HG03039 (cell line): ENCODE data around the gene RBP3.

Experiments used
- ATAC-seq: cut with Tn5 transposase; IDR thresholded peaks from one replicate; pipeline ENCODE4 v1.9.1; 2021; ENCODE audit warnings: mild to moderate bottlenecking, moderate library complexity; ENCODE audit not compliant: unreplicated experiment

RBP3 gene

DNA sequence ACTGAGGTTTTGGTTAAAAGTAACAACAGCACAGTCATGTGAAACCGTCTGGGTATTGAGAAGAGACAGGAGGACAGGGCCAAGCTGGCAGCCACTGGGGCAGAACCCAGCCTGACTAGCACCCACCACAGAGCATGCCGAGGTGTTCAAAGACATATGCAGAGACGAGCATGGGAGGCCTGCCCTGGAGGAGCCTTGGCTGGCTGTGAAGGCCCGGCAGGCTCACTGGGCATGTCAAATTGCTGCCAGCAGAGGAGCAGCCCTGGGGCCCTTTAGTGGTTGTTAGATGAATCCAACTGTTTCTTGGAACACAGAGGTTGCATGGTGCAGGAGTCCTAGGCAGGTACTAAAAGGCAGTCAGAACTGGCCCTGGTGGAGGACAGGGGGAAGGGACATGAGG lies 30.9 kb upstream of the RBP3 start:
- ATAC-seq, result no peak

DNA sequence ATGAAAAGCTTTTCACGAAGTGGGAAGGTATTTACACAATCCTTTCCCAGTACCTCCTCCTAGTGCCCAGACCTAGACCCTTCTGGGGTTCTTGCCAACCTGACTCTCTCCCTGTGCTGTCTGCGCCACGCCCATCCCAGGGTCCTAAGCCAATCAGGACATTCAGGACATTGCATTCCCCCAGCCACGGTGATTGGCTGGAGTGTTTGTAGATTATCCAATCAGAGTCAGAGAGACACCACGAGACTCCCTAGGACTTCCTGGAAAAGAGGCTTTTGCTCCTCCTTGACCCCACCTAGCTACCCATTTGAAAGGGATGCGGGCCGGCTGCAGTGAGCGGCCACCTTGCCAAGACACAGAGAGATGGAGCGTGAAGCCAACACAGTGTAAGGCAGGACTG lies 29.5 kb upstream of the RBP3 start:
- ATAC-seq, result no peak

DNA sequence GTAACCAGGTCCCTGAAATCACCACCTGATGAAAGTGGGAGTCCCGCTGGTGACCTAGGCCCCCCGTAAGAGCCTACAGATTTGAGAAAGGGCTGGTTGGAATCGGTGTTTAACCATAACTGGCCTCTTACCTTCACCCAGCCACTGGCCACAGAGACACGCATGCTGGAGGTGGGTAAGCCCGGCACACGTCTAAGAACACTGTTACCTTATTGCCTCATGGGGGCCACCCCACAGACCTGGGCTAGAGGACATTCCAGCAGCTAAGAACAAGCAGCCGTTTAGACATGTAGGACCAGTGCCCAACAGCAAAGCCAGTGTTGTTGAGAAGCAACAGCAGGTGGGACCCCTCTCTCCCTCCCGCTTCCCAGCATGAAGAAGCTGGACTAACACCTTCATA lies 28.4 kb upstream of the RBP3 start:
- ATAC-seq, result no peak

DNA sequence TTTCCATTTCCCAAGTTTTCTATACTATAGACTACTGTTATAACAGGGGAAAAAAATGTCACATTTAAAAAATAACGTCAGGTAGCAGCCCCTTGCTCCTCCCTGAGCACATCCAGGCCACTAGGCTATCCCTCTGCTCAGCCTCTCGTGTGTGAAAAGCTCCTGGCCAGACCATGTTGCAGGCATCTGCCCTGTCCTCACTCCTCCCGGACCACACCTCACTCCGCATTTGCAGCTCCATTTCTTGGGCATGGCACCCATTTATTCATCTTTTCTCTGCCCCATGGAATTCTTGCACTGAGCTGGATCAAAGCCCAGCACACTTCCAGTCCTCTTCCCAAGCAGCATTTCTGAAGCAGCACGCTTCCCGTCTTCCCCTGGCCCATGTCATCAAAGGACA lies 27.4 kb upstream of the RBP3 start:
- ATAC-seq, result no peak

DNA sequence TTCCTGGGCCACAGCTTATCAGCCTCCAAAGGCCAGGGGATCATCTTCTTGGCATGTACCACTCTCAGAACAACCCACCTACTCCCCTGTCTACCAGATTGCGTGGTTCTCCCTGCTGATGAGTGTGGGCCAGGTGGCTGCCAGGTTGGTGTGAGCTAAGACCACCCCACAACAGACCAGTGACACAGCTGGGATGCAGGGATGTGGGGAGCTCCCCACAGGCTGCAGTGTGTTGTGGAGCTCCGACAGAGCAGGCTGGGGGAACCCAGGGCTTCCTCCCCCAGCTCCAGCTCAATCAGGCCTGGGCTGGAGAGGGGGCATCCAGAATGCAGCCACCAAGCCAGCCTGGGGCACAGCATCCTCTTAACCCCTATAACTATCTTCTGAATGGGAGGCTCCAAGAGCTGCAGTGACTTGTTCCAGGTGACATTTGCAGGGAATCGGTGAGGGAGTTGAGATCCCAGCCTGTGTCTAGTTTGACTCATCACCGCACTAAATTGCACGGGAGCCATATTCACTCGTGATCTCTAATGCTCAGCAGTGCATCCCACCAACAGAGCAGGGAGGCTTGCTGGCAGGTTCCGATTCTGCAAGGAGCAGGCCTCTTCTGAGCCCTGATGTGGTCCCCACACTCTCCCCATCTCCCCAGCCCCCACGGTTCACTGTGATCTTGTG lies 26.5 kb upstream of the RBP3 start:
- ATAC-seq, result no peak

DNA sequence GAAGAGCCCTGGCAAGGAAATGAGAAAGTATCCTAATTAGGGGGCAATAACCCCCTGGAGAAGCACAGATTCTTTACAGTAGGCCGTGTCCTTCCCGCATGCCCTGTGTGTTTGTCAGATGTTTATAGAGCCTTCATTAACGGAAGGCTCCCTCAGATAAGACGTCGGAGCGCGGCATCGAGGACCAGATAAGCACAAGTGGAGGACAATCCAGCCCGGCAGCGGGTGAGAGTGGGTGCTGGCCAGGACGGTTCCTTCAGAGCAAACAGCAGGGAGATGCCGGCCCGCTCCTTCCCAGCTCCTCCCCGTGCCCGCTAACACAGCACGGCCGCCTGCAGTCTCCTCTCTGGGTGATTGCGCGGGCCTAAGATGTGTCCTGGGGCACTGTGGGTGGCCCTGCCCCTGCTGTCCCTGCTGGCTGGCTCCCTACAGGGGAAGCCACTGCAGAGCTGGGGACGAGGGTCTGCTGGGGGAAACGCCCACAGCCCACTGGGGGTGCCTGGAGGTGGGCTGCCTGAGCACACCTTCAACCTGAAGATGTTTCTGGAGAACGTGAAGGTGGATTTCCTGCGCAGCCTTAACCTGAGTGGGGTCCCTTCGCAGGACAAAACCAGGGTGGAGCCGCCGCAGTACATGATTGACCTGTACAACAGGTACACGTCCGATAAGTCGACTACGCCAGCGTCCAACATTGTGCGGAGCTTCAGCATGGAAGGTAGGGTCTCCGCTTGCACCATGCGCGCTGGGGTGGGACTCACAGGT lies 25.7 kb upstream of the RBP3 start, which contains the start of gene GDF2:
GDF2 (plus strand) TSS at position 155 of the 762 bp plus-strand sequence; CDS start at position 370, 215 bp downstream.
- no peak for ATAC-seq

DNA sequence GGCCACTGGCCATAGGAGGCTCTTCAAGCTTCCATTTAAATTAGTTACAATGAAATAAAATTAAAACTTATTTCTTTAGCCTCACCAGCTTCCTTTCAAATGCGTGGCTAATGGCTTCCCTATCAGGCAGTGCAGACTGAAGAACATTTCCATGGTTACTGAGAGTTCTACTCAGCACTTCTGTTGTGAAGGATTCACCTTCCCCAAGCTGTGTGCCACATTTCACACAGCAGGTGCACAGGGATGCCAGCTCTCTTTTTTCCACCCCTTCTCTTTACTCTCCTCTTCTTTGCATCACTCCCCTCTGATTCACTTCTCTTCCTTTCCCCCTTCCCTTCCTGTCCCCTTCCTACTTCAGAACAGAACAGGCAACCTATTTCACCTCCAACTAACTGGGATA lies 25.1 kb upstream of the RBP3 start:
- ATAC-seq, result no peak

DNA sequence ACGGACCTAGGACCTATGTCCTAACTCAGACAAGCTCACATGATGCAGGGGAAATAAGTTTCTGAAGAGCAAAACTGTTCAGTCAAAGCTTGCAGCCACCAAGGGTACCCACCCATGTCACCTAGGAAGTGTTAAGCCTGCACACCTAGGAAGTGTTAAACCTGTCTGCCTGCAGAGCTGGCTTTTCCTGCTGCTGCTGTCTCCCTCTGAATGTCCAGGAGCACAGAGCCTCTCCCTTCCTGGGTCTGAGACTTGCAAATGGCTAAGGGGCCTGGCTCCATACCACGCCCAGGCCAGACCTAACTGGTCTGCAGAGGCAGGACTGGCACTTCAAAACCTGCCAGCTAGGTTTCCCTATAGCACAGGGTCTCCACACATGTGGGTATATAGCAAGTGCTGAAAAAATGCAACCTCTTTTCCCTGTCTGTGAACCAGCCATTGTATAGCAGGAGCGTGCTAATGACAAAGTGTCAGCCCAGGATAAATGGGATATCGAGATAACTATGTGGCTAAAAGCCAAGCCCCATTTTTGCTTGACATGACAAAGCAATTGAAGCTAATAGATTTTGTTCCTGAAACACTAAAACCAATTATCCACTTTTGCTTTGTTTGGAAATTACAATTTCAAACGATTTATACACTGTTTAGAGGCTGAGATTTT lies 24.4 kb upstream of the RBP3 start:
- ATAC-seq, result no peak

DNA sequence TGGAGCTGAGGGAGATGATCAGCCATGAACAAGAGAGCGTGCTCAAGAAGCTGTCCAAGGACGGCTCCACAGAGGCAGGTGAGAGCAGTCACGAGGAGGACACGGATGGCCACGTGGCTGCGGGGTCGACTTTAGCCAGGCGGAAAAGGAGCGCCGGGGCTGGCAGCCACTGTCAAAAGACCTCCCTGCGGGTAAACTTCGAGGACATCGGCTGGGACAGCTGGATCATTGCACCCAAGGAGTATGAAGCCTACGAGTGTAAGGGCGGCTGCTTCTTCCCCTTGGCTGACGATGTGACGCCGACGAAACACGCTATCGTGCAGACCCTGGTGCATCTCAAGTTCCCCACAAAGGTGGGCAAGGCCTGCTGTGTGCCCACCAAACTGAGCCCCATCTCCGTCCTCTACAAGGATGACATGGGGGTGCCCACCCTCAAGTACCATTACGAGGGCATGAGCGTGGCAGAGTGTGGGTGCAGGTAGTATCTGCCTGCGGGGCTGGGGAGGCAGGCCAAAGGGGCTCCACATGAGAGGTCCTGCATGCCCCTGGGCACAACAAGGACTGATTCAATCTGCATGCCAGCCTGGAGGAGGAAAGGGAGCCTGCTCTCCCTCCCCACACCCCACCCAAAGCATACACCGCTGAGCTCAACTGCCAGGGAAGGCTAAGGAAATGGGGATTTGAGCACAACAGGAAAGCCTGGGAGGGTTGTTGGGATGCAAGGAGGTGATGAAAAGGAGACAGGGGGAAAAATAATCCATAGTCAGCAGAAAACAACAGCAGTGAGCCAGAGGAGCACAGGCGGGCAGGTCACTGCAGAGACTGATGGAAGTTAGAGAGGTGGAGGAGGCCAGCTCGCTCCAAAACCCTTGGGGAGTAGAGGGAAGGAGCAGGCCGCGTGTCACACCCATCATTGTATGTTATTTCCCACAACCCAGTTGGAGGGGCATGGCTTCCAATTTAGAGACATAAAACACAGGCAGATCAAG lies 22.6 kb upstream of the RBP3 start:
- no peak for ATAC-seq

DNA sequence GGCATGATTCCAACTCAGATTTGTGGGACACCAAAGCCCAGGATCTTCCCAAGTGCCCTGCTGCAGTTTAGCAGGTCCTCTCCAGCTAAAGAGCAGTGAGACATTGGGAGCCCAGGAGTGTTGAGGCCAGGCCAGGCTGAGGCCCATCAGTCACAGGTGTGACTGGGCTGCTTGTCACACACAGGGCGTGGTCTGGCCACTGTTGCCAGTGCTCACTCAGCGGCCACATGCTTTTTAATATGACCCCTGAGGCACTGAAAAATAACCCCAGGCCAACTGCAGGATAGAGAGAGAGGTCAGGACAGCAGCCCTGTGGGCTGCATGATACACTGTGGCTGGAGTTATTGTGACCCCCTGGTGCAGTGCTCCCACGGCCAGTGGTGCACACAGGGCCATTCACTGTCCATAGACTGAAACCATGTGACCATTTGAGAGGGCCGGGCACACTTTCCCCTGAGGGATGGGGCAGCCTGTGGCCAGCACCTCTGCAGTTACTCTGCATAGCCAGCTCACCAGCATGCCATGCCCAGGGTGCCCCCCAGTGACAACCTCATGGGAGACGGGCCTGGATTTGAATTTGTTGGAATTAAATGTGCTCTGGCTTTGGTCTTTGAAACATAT lies 21.7 kb upstream of the RBP3 start:
- ATAC-seq, result no peak

DNA sequence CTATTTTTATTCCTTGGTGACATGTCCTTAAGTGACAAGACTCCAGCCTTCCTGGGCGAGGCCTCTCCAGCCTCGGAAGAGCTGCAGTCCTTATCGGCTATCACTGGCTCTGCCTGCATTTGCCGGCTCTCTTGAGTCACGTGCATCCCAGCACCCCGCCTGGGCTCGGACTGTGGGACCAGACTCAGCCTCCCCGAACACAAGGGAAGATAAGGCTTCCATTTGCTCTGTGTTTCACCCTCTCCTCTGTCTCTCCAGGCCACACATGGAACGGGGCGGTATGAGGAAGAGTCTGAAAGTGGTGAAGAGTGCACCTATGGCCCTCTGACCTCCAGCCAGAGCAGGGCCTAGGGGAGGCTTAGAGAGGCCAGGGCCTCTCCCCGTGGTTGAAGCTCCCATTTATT lies 21.2 kb upstream of the RBP3 start:
- no peak for ATAC-seq

DNA sequence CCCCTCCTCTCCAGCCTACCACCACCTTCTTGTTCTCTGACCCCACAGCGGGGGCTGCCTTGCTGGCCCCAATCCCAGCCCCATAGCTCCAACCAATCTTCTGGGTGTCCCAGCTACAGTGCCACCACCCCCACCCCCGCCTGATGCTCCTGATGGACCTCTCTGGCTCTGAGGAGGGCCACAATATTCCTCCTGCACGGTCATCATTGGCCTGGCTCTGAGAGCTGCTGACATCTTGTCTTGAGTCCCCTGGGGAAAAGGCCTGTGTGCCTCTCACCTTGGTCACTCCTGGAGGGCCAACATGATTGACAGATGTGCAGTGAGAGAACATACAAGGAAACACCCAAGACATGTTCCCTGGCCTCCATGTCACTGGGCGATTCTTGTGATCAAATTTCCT lies 18.3 kb upstream of the RBP3 start:
- ATAC-seq, result no peak

DNA sequence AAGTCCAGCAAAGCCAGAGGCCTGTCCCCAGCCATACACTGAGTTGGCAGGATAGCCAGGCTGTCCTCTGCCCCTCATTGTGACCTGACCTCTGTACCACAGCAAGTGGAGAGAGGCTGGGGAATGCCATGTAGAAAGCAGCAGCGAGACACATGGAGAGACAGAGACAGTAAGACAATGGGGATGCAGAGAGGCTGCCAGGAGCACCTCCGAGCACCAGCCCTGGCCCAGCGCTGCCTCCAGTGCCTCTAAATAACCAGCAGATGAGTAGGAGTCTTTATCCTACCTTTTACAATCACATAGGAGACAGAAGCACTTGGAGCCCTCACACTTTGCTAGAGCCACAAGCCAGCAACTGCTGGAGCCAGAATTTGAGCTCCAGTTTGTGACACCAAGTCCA lies 17.8 kb upstream of the RBP3 start:
- no peak for ATAC-seq

DNA sequence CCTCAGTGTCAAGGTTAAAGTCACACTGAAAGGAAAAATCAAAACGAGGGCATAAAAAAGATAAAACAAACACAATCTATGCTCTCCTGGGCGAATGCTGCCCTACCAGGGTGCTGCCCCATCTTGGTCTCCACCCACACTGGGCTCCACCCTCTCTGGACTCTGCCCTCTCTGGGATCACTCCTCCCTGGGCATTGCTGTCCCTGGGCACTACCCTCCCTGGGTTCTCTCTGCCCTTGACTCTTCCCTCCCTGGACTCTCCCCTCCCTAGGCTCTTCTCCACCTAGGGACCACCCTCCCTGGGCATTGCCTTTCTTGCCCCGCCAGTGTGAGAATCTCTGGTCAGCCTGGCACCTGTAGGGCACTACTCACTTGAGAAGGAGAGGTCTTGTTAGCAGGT lies 17.4 kb upstream of the RBP3 start:
- no peak for ATAC-seq

DNA sequence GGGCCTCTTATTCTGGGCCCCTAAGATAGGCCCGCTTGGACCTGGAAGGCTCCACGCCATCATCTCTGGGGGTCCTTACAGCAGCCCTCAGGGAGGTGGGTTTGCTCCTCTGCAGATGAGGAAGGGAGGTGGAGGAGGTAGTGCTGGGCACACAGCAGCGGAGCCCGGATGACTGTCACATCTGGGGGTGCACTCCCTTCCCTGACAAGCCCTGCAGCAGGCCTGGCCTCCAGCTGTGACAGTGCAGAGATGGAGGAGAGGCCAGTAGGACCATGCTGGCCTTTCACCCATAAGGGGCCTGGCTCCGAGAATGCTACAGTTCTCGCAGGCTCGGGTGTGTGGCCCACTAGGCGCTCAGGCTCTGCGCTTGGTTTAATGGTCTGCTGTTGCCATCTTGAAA lies 16.7 kb upstream of the RBP3 start:
- ATAC-seq, result no peak

DNA sequence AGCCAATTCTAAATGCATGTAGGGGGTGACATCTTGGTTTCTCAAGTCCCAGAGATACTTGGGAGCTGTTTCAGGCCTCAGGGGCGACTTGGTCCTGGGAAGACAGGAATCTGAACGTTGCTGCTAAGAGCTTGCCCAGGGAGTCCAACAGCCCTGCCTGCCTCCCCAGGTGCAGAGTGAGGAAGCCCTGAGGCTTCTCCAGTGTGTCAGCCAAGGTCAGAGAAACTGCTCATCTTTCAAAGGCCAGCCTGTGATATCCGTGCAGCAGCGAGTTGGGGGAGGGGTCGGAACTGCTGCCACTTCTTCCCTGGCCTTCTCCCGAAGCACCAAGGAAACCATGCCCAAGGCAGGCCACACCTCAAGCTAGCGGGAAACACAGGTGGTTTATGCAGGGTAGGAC lies 16.2 kb upstream of the RBP3 start:
- ATAC-seq, result no peak

DNA sequence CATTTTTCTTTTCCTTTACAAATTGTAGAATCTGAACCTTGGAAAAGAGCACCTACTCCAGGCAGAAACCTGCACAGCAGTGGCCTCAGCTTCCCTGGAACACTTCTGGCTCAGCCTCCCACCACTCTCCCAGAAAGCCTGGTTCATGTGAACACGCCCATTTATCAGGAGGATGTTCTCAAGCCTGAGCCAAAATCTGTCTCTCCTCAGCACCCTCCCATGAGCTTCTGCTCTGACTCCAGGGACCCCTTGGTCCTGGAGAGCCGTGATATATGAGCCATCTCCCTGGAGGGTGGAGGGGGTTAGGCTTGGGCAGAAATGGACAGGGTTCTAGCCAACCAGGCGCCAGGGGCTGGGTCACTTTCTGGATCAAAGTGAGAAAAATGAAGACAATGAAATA lies 15.8 kb upstream of the RBP3 start:
- ATAC-seq, result no peak

DNA sequence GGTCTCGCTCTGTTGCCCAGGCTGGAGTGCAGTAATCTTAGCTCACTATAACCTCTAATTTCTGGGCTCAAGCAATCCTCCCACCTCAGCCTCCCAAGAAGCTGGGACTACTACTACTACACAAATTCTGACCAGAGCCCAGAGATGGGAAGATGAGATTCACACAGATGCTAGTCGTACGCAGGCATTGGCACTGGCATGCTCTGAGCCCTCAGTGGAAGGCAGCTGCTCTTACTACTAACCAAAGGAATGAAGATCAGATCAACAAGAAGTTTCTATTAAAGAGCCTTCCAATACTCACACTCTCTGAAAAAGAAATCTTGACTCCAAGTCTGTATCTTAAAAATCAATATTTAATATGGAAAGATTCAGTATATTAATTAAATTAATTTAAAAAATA lies 15.2 kb upstream of the RBP3 start:
- ATAC-seq, result no peak

DNA sequence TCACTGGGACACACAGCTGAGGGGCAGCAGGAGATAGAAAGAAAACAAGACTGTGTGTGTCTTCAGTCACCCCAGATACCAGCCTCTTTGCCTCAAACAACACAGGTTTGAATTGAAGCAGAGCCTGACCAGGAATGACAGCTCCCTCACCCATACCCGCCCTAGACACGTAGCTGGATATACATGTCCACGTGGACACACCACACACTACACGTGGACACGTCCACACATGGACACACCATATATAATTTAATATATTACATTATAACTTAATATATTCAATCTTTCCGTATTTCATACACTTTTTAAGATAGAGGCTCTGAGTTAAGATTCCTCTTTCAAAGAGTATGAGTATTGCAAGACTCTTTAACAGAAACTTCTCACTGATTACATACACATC lies 14.6 kb upstream of the RBP3 start:
- no peak for ATAC-seq

DNA sequence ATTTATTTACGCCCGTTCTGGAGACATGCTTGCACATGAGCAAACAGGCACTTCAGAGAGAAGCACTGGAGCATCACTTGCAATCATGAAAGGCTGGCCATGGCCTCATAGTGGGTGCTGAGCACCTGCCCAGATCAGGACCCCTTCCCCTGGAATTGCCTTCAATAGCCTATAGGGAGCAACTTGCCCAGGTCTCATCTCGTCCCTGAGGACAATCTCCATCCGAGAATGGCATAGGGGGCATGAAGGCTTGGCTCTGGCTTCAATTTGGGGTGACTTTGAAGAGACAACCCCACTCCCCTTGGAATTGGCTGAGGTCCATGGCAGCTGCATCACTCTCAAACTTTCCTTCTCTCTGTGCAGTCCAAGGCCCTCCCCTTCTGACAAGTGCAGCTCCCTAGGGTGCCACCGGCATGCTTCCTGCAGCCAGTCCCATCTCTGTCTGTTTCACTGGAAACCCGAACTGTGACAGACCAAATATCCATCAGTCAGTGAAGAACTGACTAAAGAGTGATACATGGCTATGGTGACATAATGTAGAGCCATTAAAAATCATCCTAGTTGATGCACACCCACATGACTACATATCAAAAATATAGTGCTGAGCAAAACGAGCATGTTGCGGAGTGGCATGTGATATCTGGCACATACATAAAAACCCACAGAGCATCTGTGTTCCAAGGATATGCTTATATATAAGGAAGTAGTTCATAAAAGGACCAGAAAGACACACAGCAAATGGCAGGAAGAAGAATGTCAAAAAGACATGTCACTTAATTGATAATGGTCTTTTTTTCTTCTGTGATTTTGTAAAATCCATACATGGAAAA lies 13.5 kb upstream of the RBP3 start:
- no peak for ATAC-seq
